Suprapubic skin (tissue), 4 donors: ENCODE results near the gene ATXN7L1. TPM values are rescaled to one million over a fixed set of nuclear protein-coding genes. Genes with fewer than 3 reads are reported as not detected.

Source experiments
- DNase-seq, 2 donors: peaks; one replicate each; pipeline ENCODE4 v3.0.0-alpha.2; 2019; ENCODE audit warnings: low spot score in 2 of 2
- H3K27ac ChIP-seq: fragments of 200-600 bp; sonication (generic); one replicate; pipeline ENCODE4 v1.5.1; 2019
- H3K27me3 ChIP-seq: fragments of 200-600 bp; sonication (generic); one replicate; pipeline ENCODE4 v1.5.1; 2019
- H3K36me3 ChIP-seq: fragments of 200-600 bp; sonication (generic); one replicate; pipeline ENCODE4 v1.5.1; 2019
- H3K4me1 ChIP-seq: fragments of 200-600 bp; sonication (generic); one replicate; pipeline ENCODE4 v1.5.1; 2019
- H3K4me3 ChIP-seq: fragments of 200-600 bp; sonication (generic); one replicate; pipeline ENCODE4 v1.5.1; 2019; ENCODE audit warnings: mild to moderate bottlenecking
- H3K9me3 ChIP-seq: fragments of 200-600 bp; sonication (generic); one replicate; pipeline ENCODE4 v1.5.1; 2019
- EP300 ChIP-seq: sonication (generic); formaldehyde crosslinking; IDR thresholded peaks from one replicate; pipeline ENCODE4 v1.6.1; 2017; ENCODE audit warnings: antibody characterized with exemption
- POLR2A ChIP-seq, 2 donors: fragments of 450-650 bp; IDR thresholded peaks; one replicate each; pipeline ENCODE4 v1.6.1; 2017; ENCODE audit warnings: antibody characterized with exemption in 2 of 2, mild to moderate bottlenecking in 2 of 2, moderate library complexity in 2 of 2
- POLR2AphosphoS5 ChIP-seq, 3 donors: sonication (generic); formaldehyde crosslinking; IDR thresholded peaks; one replicate each; pipeline ENCODE4 v1.6.1; 2017; ENCODE audit warnings: antibody characterized with exemption in 3 of 3
- WGBS: methylation state at CpG from one replicate; pipeline ENCODE4 v1.1.5; 2018; 5-methylcytosine and 5-hydroxymethylcytosine counted together
- total RNA-seq, 4 donors: library from RNA; depleted of rRNA; stranded (reverse); fragments of >200 nt; gene quantifications; one replicate each; pipeline ENCODE4 v1.1.0, GENCODE V29; 2016
- TF ChIP-seq, protein P1 (sequence below), 2 donors: fragments of 200-600 bp in 1 of 2; fragments of 450-650 bp in 1 of 2; sonication (generic) in 1 of 2; IDR thresholded peaks; one replicate each; pipeline ENCODE4 v1.5.1; 2016 to 2019; ENCODE audit warnings: antibody characterized with exemption in 2 of 2, mild to moderate bottlenecking in 1 of 2, moderate library complexity in 1 of 2

The ATXN7L1 gene
- total RNA-seq, 4 donors from 2014 or later, result 14.8 to 35.6 (median 17.3) TPM

DNA sequence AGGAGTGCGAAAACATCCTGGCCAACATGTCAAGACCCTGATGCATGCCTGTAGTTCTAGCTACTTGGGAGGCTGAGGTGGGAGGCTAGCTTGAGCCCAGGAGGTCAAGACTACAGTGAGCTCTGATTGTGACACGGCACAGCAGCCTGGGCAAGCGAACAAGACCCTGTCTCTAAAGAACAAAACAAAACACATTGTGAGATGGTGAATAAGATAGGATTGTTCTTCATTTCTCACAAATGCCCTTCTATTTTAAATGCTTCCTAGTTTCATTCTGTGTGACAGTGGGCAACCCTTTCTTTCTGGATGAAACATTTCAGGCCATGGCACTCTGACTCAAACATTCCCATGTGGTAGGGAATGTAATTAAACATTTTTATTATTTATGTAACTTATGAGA is 308.6 kb downstream of the ATXN7L1 start:
- Histone ChIP-seq H3K27me3 (no peaks in the 10 kb centered on the region), H3K9me3 (no peaks in the 10 kb centered on the region), H3K27ac (no peak overlapping the region), H3K4me3 (no peak overlapping the region), H3K4me1 (no peaks in the 10 kb centered on the region), H3K36me3 (peaks cover 54% of the 10 kb centered on the region)
- no peak for DNase-seq
- TF ChIP-seq POLR2A (IDR thresholded peaks at IDR 0.05), result no peak
- 89% methylated on average over 3 of the region's 3 CpGs for WGBS

DNA sequence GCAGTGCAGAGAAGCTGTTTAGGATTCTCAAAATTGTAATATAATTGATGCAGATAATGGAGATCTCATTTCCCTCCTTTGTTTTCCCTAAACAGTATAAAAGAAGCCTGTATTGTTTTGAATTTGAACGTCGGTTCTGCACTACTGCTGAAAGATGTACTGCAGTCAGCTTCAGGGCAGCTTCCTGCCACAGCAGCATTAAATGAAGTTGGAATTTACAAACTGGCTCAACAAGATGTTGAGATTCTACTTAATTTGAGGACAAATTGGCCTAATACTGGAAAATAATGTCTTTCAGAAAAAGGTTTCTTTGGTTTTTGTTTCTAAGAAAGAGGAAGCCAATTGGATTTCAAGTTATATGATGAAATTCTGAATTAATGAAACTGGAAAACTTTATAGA is 309.4 kb downstream of the ATXN7L1 start:
- Histone ChIP-seq H3K4me3 (no peak overlapping the region), H3K36me3 (peaks cover 62% of the 10 kb centered on the region), H3K27ac (no peak overlapping the region), H3K9me3 (no peaks in the 10 kb centered on the region), H3K27me3 (no peaks in the 10 kb centered on the region), H3K4me1 (no peaks in the 10 kb centered on the region)
- DNase-seq, result no peak
- WGBS, result 64% methylated on average over 2 of the region's 2 CpGs
- TF ChIP-seq, protein P1, sequence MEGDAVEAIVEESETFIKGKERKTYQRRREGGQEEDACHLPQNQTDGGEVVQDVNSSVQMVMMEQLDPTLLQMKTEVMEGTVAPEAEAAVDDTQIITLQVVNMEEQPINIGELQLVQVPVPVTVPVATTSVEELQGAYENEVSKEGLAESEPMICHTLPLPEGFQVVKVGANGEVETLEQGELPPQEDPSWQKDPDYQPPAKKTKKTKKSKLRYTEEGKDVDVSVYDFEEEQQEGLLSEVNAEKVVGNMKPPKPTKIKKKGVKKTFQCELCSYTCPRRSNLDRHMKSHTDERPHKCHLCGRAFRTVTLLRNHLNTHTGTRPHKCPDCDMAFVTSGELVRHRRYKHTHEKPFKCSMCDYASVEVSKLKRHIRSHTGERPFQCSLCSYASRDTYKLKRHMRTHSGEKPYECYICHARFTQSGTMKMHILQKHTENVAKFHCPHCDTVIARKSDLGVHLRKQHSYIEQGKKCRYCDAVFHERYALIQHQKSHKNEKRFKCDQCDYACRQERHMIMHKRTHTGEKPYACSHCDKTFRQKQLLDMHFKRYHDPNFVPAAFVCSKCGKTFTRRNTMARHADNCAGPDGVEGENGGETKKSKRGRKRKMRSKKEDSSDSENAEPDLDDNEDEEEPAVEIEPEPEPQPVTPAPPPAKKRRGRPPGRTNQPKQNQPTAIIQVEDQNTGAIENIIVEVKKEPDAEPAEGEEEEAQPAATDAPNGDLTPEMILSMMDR (IDR thresholded peaks at IDR 0.05), result no peak
- TF ChIP-seq POLR2A (IDR thresholded peaks at IDR 0.05), result no peak
- no peak for TF ChIP-seq EP300
- TF ChIP-seq POLR2AphosphoS5 (IDR thresholded peaks at IDR 0.05), result no peak

DNA sequence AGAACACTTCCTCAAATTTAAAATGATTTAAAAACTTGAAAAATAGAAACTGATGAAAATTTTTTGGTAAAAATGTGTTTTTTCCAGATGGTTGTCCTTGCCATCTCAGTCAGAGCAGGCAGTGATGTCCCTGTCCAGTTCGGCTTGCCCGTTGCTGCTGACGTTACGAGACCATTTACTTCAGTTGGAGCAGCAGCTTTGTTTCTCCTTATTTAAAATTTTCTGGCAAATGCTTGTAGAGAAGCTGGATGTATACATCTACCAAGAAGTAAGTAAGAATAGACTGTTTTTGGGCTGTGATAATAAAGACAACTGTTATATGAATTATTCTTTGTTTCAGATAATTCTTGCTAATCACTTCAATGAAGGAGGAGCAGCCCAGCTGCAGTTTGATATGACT is 311.2 kb downstream of the ATXN7L1 start:
- peaks cover 79% of the 10 kb centered on the region for H3K36me3 ChIP-seq
- no peak overlapping the region for H3K4me3 ChIP-seq
- 98% methylated on average over 4 of the region's 4 CpGs for WGBS
- H3K9me3 ChIP-seq, result no peaks in the 10 kb centered on the region
- no peak for TF ChIP-seq POLR2A (IDR thresholded peaks at IDR 0.05)
- no peak for TF ChIP-seq POLR2AphosphoS5 (IDR thresholded peaks at IDR 0.05)
- TF ChIP-seq EP300, result no peak
- TF ChIP-seq, protein P1 (IDR thresholded peaks at IDR 0.05), result no peak
- H3K27me3 ChIP-seq, result no peaks in the 10 kb centered on the region
- no peak for DNase-seq
- no peak overlapping the region for H3K27ac ChIP-seq
- no peaks in the 10 kb centered on the region for H3K4me1 ChIP-seq

DNA sequence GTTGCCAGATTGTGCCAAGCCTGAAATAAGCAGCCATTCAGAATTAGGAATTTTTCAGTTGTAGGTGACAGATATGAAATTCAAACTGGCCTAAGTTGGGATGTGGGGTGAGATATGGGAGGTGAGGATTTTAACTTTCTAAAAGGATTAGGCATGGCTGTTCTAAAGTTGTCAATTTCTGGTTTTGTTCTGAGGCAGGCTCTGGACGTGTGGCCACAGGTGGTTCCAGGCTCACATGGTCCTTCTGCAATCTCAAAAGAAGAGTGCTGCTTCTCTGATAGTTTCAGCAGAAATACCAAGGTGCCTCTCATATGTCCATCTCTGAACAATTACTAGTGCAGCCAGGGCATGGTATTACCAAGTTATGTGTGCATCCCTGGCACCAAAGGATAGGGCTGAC is 316.5 kb downstream of the ATXN7L1 start:
- Histone ChIP-seq H3K36me3 (peaks cover 84% of the 10 kb centered on the region), H3K4me1 (no peaks in the 10 kb centered on the region), H3K9me3 (no peaks in the 10 kb centered on the region), H3K27me3 (no peaks in the 10 kb centered on the region), H3K4me3 (no peak overlapping the region), H3K27ac (no peak overlapping the region)
- DNase-seq, result no peak
- WGBS, result 81% methylated on average over 1 of the region's 1 CpG
- no peak for TF ChIP-seq POLR2AphosphoS5 (IDR thresholded peaks at IDR 0.05)
- TF ChIP-seq, protein P1 (IDR thresholded peaks at IDR 0.05), result no peak
- no peak for TF ChIP-seq EP300
- TF ChIP-seq POLR2A (IDR thresholded peaks at IDR 0.05), result no peak

Other genes with a start within 250 kb of the ATXN7L1 start
- gene CDHR3, start 86.7 kb upstream of the ATXN7L1 start, total RNA-seq, result 1 to 10 TPM; 1.3 to 6.5 (median 2.7) TPM
- gene SYPL1, start 235.7 kb upstream of the ATXN7L1 start, total RNA-seq, result 100 to 1,000 TPM in 2 of 4 donors, 10 to 100 TPM in 2; 71.3 to 115 (median 99.3) TPM